Panc1 (cell line): ENCODE results near the gene ITPRIPL2. TPM values are rescaled to one million over a fixed set of nuclear protein-coding genes. Genes with fewer than 3 reads are reported as not detected.

Experiments used
- ATAC-seq: fragments of 200-7000 bp; cut with Tn5 transposase; 2 replicates; pipeline ENCODE4 v1.9.1; 2020; ENCODE audit warnings: mild to moderate bottlenecking, moderate library complexity
- BruUV-seq: library from RNA; stranded (reverse); fragments of 400-500 nt; replicated peaks from 2 replicates; lab custom pipeline; 2021; lab: Mats Ljungman, UMichigan
- CTCF ChIA-PET: fragments of 300-600 bp; sonication (Branson Sonifier 250); formaldehyde crosslinking; loops from one replicate; lab custom pipeline; 2022; ENCODE audit warnings: antibody characterized with exemption; lab: Charles Lee
- POLR2A ChIA-PET: fragments of 300-600 bp; sonication (Branson Sonifier 250); formaldehyde crosslinking; loops from one replicate; lab custom pipeline; 2022; ENCODE audit warnings: antibody characterized with exemption; lab: Charles Lee
- DNase-seq: peaks from one replicate; pipeline ENCODE4 v3.0.0-alpha.2; 2010; ENCODE audit warnings: low read depth, low spot score
- H3K27ac ChIP-seq: 2 replicates; pipeline ENCODE4 v1.5.1; 2011; ENCODE audit warnings: mild to moderate bottlenecking, low read length, inconsistent platforms
- H3K27me3 ChIP-seq: fragments of 200-500 bp; sonication (Bioruptor generic); 2 replicates; pipeline ENCODE4 v1.6.0; 2014; ENCODE audit warnings: low read length, inconsistent platforms; ENCODE audit not compliant: control insufficient read depth, insufficient read depth
- H3K36me3 ChIP-seq: fragments of 200-500 bp; sonication (Bioruptor generic); 2 replicates; pipeline ENCODE4 v1.5.1; 2014; ENCODE audit warnings: inconsistent platforms, mild to moderate bottlenecking, low read length, moderate library complexity; ENCODE audit not compliant: control insufficient read depth, insufficient read depth
- H3K4me1 ChIP-seq: 2 replicates; pipeline ENCODE4 v1.5.1; 2011; ENCODE audit warnings: inconsistent platforms, mild to moderate bottlenecking, low read length, moderate library complexity; ENCODE audit not compliant: control insufficient read depth, insufficient read depth
- H3K4me3 ChIP-seq, 2 experiments: 2 replicates each; pipeline ENCODE4 v1.5.1; 2011 to 2012; ENCODE audit warnings: low read depth in 2 of 2, low read length in 2 of 2, mild to moderate bottlenecking in 2 of 2, inconsistent platforms in 1 of 2, moderate library complexity in 1 of 2
- H3K9me3 ChIP-seq: fragments of 200-500 bp; sonication (Bioruptor generic); 2 replicates; pipeline ENCODE4 v1.5.1; 2014; ENCODE audit warnings: low read depth, mild to moderate bottlenecking, inconsistent platforms, low read length, moderate library complexity; ENCODE audit not compliant: control insufficient read depth, insufficient read depth
- POLR2AphosphoS5 ChIP-seq: IDR thresholded peaks from 2 replicates; pipeline ENCODE4 v1.6.1; 2012; ENCODE audit warnings: mild to moderate bottlenecking, low read depth, low read length, moderate library complexity
- SIN3A ChIP-seq: IDR thresholded peaks from 2 replicates; pipeline ENCODE4 v1.6.1; 2012; ENCODE audit warnings: low read depth, mild to moderate bottlenecking, low read length, moderate library complexity, borderline replicate concordance; ENCODE audit not compliant: insufficient read depth
- TCF7L2 ChIP-seq: IDR thresholded peaks from 2 replicates; pipeline ENCODE4 v1.6.1; 2011; ENCODE audit warnings: mild to moderate bottlenecking, low read depth, low read length, inconsistent platforms
- in situ Hi-C: cut with HindIII; loops from 2 replicates; pipeline ENCODE4 v1.10.0; 2016; ENCODE audit warnings: low sequenced_read_pairs, low pct_unique_long_range_greater_than_20kb
- intact Hi-C: fragments of 100-400 bp; cut with micrococcal nuclease; formaldehyde crosslinking; loops from one replicate; pipeline ENCODE4 v1.10.0; 2022; ENCODE audit not compliant: unreplicated experiment
- total RNA-seq: library from RNA; stranded (reverse); gene quantifications from one replicate; pipeline ENCODE4 v1.2.1, GENCODE V29; 2021; ENCODE audit not compliant: unreplicated experiment
- TF ChIP-seq, protein P1 (sequence below), 2 experiments: IDR thresholded peaks; 2 replicates each; pipeline ENCODE4 v1.6.1; 2011 to 2012; ENCODE audit warnings: low read depth in 2 of 2, control low read depth in 1 of 2, low read length in 1 of 2, mild to moderate bottlenecking in 1 of 2, moderate library complexity in 1 of 2; ENCODE audit not compliant: insufficient read depth in 1 of 2
- TF ChIP-seq, protein P2 (sequence below): fragments of 450-650 bp; IDR thresholded peaks from 2 replicates; pipeline ENCODE4 v1.5.1; 2017; ENCODE audit warnings: mild to moderate bottlenecking

The ITPRIPL2 gene
- total RNA-seq, 1 experiment from 2014 or later, result 83.2 TPM

DNA sequence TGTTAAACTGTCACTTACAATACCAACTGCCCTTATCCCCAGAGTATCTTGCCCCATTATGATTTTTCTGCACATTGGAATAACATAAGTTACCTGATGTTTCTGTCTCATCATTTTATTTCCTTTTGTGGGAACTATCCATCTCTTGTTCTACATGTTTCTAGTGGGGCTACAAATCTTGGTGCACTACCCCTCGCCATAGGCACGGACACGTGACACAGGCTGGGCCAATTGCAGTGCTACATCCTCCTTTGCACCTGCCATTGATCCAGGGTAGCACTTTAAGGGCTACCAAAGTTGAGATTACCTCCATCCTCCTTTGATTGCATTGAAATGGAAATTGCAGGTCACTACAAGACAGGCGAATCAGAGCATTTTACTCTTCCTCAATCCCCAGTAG lies 40.1 kb downstream of the ITPRIPL2 start:
- peak; percentile 63; the same call in 1 of the 2 replicates for ATAC-seq

DNA sequence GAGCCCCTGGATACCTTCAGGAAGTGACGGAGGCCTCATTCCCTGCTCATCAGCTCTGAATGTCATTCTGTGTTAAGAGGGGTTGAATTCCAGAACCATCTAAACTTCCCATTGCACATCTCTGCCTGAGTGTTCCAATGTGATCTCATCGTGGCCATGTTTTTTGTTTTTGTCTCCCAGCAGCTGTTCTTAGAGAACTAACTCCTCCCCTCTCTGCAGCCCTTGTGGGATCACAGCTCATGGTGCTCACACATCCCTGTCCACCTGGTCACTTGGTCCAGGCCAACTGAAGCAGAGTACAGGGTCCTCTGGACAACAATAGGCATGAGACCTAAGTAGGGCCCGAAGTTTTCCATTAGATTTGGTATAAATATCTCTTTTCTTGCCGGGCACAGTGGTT lies 48.3 kb downstream of the ITPRIPL2 start:
- BruUV-seq, result no TSS peak
- ATAC-seq, result no peak
- POLR2A ChIA-PET, result no interaction called here
- intact Hi-C loops, result no loop called here
- in situ Hi-C loops, result no loop called here
- TF ChIP-seq SIN3A (no peak), POLR2AphosphoS5 (no peak), TCF7L2 (no peak)
- TF ChIP-seq, protein P1, sequence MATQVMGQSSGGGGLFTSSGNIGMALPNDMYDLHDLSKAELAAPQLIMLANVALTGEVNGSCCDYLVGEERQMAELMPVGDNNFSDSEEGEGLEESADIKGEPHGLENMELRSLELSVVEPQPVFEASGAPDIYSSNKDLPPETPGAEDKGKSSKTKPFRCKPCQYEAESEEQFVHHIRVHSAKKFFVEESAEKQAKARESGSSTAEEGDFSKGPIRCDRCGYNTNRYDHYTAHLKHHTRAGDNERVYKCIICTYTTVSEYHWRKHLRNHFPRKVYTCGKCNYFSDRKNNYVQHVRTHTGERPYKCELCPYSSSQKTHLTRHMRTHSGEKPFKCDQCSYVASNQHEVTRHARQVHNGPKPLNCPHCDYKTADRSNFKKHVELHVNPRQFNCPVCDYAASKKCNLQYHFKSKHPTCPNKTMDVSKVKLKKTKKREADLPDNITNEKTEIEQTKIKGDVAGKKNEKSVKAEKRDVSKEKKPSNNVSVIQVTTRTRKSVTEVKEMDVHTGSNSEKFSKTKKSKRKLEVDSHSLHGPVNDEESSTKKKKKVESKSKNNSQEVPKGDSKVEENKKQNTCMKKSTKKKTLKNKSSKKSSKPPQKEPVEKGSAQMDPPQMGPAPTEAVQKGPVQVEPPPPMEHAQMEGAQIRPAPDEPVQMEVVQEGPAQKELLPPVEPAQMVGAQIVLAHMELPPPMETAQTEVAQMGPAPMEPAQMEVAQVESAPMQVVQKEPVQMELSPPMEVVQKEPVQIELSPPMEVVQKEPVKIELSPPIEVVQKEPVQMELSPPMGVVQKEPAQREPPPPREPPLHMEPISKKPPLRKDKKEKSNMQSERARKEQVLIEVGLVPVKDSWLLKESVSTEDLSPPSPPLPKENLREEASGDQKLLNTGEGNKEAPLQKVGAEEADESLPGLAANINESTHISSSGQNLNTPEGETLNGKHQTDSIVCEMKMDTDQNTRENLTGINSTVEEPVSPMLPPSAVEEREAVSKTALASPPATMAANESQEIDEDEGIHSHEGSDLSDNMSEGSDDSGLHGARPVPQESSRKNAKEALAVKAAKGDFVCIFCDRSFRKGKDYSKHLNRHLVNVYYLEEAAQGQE (IDR thresholded peaks at IDR 0.05; ENCODE audit: insufficient read depth in 1 of 2, low read depth in 2 of 2, low read length in 1 of 2), result no peak
- TF ChIP-seq, protein P2, sequence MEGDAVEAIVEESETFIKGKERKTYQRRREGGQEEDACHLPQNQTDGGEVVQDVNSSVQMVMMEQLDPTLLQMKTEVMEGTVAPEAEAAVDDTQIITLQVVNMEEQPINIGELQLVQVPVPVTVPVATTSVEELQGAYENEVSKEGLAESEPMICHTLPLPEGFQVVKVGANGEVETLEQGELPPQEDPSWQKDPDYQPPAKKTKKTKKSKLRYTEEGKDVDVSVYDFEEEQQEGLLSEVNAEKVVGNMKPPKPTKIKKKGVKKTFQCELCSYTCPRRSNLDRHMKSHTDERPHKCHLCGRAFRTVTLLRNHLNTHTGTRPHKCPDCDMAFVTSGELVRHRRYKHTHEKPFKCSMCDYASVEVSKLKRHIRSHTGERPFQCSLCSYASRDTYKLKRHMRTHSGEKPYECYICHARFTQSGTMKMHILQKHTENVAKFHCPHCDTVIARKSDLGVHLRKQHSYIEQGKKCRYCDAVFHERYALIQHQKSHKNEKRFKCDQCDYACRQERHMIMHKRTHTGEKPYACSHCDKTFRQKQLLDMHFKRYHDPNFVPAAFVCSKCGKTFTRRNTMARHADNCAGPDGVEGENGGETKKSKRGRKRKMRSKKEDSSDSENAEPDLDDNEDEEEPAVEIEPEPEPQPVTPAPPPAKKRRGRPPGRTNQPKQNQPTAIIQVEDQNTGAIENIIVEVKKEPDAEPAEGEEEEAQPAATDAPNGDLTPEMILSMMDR, result no peak
- Histone ChIP-seq H3K4me3 (no peak overlapping the region), H3K36me3 (no peaks in the 10 kb centered on the region), H3K9me3 (no peaks in the 10 kb centered on the region), H3K27me3 (no peaks in the 10 kb centered on the region), H3K27ac (no peak overlapping the region), H3K4me1 (no peaks in the 10 kb centered on the region)
- CTCF ChIA-PET, result no interaction called here
- DNase-seq, result no peak

More for the DNA sequence above, 40.1 kb downstream of the ITPRIPL2 start:
- POLR2A ChIA-PET, result interaction anchor here (0.7 kb wide), 1 partner anchor 15 kb away, joined by 3 read pairs; no protein-coding TSS in a partner anchor
- intact Hi-C loops (no loop called here), in situ Hi-C loops (no loop called here)
- H3K27ac ChIP-seq, result no peak overlapping the region
- CTCF ChIA-PET, result no interaction called here
- no peaks in the 10 kb centered on the region for H3K4me1 ChIP-seq
- no TSS peak for BruUV-seq
- no peak overlapping the region for H3K4me3 ChIP-seq
- no peak for DNase-seq
- no peaks in the 10 kb centered on the region for H3K9me3 ChIP-seq
- H3K27me3 ChIP-seq, result no peaks in the 10 kb centered on the region
- TF ChIP-seq, protein P1 (IDR thresholded peaks at IDR 0.05; ENCODE audit: insufficient read depth in 1 of 2, low read depth in 2 of 2, low read length in 1 of 2), result no peak
- TF ChIP-seq SIN3A (no peak), POLR2AphosphoS5 (no peak), TCF7L2 (no peak)
- TF ChIP-seq, protein P2, result no peak
- H3K36me3 ChIP-seq, result no peaks in the 10 kb centered on the region
